ENCODE results near the gene ARHGEF7.

Gene ARHGEF7

DNA sequence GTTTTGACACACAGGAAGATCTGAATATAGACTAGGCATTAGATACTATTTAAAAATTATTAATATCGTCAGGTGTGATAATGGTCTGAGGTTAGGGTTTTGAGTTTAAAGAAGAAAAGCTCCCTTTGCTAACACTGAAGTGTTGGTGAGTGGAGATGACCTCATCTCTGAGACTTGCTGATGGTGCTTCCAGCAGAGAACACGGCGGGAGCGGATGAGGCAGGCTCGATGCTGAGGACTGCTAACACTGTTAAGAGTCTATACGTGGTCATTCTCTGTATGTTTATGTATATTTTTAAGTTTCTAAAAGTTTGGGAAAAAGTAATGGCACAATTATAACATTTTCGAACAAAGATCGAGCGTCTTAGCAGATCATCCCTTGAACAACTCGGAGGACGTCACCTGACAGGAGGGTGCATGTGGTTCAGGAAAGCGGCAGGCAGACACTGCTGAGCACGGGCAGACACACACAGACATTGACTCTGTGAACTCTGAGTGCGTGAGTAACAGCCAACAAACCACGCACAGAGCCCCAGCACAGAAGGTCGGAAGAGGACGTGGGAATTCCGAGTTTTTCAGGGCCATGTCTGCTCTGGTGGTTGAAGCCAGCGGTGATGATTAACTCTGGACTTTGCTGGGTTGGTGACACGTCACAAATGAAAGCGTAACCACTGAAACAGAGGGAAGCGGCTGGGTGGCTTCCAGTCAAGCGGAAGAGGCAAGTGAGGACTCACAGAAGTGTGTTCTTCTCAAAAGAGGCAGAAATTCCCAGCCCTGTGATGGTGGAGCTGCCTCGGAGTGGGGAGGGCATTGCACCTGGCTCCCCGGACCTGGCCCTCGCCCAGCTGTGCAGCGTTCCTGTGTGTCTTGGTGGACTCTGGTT is 113.4 kb downstream of the ARHGEF7 start:
- peaks cover 2% of the 10 kb centered on the region for H3K4me1 ChIP-seq (ENCODE audit: control insufficient read depth, low read depth, low read length)
- no peaks in the 10 kb centered on the region for H3K27me3 ChIP-seq (ENCODE audit: insufficient read depth, low read length, poor library complexity)
- H3K18ac ChIP-seq (ENCODE audit: low read length): no peak overlapping the region
- H2AK5ac ChIP-seq (ENCODE audit: low read length): no peak overlapping the region
- no peaks in the 10 kb centered on the region for H3K36me3 ChIP-seq (ENCODE audit: control insufficient read depth, insufficient read depth, low read length)
- peaks cover 34% of the 10 kb centered on the region for H3K79me1 ChIP-seq (ENCODE audit: low read length)
- no peak overlapping the region for H4K5ac ChIP-seq (ENCODE audit: low read length)
- no peak overlapping the region for H4K8ac ChIP-seq (ENCODE audit: low read depth, low read length)
- DNase-seq: peak; percentile 74
- no peak overlapping the region for H2BK120ac ChIP-seq (ENCODE audit: low read depth, low read length)
- no CpG with 5 or more reads among the region's 27 CpGs for WGBS (ENCODE audit: extremely low coverage, insufficient coverage, low lambda C conversion rate)
- H3K4me2 ChIP-seq (ENCODE audit: low read length): no peak overlapping the region
- no peak overlapping the region for H3K56ac ChIP-seq (ENCODE audit: low read length)
- no peak overlapping the region for H3K9ac ChIP-seq (ENCODE audit: low read length)
- H3K4ac ChIP-seq (ENCODE audit: low read depth, low read length): no peak overlapping the region
- H3K4me3 ChIP-seq (ENCODE audit: low read length): no peak overlapping the region
- no peak overlapping the region for H2BK5ac ChIP-seq (ENCODE audit: low read length)
- H2BK15ac ChIP-seq (replicated peaks; ENCODE audit: low read depth): no peak overlapping the region
- H3K23ac ChIP-seq (ENCODE audit: low read length): no peak overlapping the region
- H3K79me2 ChIP-seq (ENCODE audit: control insufficient read depth, insufficient read depth, low read length): peaks cover 16% of the 10 kb centered on the region
- H3K27ac ChIP-seq (ENCODE audit: low read depth, low read length): peak overlapping the region; percentile 13

DNA sequence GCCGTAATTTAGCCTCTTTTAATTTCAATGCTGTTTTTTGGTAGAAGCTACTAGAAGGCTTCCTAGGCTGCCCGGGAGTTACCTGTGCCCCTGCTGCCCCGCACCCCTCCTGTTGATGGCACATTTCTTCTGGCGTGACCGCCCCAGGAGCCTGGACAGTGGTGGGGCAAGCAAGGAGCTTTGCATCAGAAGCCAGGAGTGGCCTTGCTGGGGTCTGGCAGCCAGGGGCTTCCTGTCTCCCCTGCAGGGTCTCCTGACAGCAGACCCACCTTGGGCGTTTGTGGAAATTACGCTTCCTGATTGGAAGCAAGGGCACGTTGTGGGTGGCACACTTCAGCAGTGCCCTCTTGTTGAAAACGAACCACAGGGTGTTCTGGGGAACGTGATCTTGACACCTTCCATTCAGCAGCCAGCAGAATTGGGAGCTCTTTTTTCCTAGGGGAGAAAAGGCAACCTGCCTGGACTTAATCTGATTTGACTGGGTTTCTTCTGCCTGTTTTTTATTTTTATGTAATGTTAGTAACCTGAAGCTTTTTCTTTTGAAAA is 115.3 kb downstream of the ARHGEF7 start:
- H3K23ac ChIP-seq (ENCODE audit: low read length): no peak overlapping the region
- H3K36me3 ChIP-seq (ENCODE audit: control insufficient read depth, insufficient read depth, low read length): no peaks in the 10 kb centered on the region
- no peak overlapping the region for H3K4ac ChIP-seq (ENCODE audit: low read depth, low read length)
- H4K8ac ChIP-seq (ENCODE audit: low read depth, low read length): no peak overlapping the region
- H2BK120ac ChIP-seq (ENCODE audit: low read depth, low read length): no peak overlapping the region
- no peak overlapping the region for H2AK5ac ChIP-seq (ENCODE audit: low read length)
- H3K4me1 ChIP-seq (ENCODE audit: control insufficient read depth, low read depth, low read length): peaks cover 2% of the 10 kb centered on the region
- no peak overlapping the region for H3K18ac ChIP-seq (ENCODE audit: low read length)
- H3K9ac ChIP-seq (ENCODE audit: low read length): no peak overlapping the region
- no peak overlapping the region for H3K4me2 ChIP-seq (ENCODE audit: low read length)
- no peak for DNase-seq
- H3K27ac ChIP-seq (ENCODE audit: low read depth, low read length): no peak overlapping the region
- WGBS (ENCODE audit: extremely low coverage, insufficient coverage, low lambda C conversion rate): no CpG with 5 or more reads among the region's 10 CpGs
- peaks cover 27% of the 10 kb centered on the region for H3K79me1 ChIP-seq (ENCODE audit: low read length)
- H3K56ac ChIP-seq (ENCODE audit: low read length): no peak overlapping the region
- no peak overlapping the region for H3K4me3 ChIP-seq (ENCODE audit: low read length)
- no peak overlapping the region for H4K5ac ChIP-seq (ENCODE audit: low read length)
- H3K79me2 ChIP-seq (ENCODE audit: control insufficient read depth, insufficient read depth, low read length): peaks cover 9% of the 10 kb centered on the region
- H3K27me3 ChIP-seq (ENCODE audit: insufficient read depth, low read length, poor library complexity): no peaks in the 10 kb centered on the region
- H2BK15ac ChIP-seq (replicated peaks; ENCODE audit: low read depth): no peak overlapping the region
- H2BK5ac ChIP-seq (ENCODE audit: low read length): no peak overlapping the region

DNA sequence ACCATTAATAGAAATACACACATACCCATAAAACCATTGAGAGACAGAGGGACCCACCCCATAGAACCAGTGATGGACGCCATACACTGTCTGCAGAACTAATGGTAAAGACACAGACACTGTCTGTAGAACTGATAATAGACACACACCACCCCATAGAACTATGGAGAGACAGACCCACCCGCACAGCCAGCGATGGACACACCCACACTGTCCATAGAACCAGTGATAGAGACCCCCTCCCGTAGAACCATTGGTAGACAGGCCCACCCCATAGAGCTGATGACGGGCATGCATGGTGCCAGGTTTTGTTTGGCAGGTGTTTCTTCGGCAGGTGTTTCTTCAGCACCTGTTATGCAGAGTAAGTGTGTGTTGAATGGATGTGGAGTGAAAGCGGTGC is 117.1 kb downstream of the ARHGEF7 start:
- no peak overlapping the region for H2AK5ac ChIP-seq (ENCODE audit: low read length)

DNA sequence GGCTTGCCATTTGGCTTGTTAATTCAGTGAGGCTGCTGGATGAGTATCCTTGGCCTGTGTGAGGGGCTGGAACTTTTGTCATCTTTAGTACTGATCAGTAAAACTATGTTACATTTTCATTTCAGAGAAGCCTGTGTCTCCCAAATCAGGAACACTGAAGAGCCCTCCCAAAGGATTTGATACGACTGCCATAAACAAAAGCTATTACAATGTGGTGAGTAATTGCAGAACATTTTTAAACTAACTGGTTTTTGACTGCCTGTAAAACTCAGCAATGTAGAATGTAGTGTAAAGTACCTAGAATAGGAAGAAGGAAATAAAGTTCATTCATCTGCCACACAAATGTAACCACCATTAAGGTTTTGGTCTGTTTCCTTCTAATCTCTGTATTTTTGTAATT is 118.0 kb downstream of the ARHGEF7 start:
- Histone ChIP-seq H3K4ac (ENCODE audit: low read depth, low read length) (no peak overlapping the region), H2BK120ac (ENCODE audit: low read depth, low read length) (no peak overlapping the region), H3K79me1 (ENCODE audit: low read length) (peaks cover 23% of the 10 kb centered on the region), H3K18ac (ENCODE audit: low read length) (no peak overlapping the region), H3K4me2 (ENCODE audit: low read length) (no peak overlapping the region), H4K8ac (ENCODE audit: low read depth, low read length) (no peak overlapping the region), H4K5ac (ENCODE audit: low read length) (no peak overlapping the region), H2AK5ac (ENCODE audit: low read length) (no peak overlapping the region), H3K23ac (ENCODE audit: low read length) (no peak overlapping the region), H3K4me3 (ENCODE audit: low read length) (no peak overlapping the region), H3K27me3 (ENCODE audit: insufficient read depth, low read length, poor library complexity) (no peaks in the 10 kb centered on the region), H2BK5ac (ENCODE audit: low read length) (no peak overlapping the region), H3K27ac (ENCODE audit: low read depth, low read length) (no peak overlapping the region), H3K36me3 (ENCODE audit: control insufficient read depth, insufficient read depth, low read length) (no peaks in the 10 kb centered on the region), H3K56ac (ENCODE audit: low read length) (no peak overlapping the region), H3K79me2 (ENCODE audit: control insufficient read depth, insufficient read depth, low read length) (peaks cover 6% of the 10 kb centered on the region), H3K9ac (ENCODE audit: low read length) (no peak overlapping the region), H3K4me1 (ENCODE audit: control insufficient read depth, low read depth, low read length) (no peaks in the 10 kb centered on the region), H2BK15ac (replicated peaks; ENCODE audit: low read depth) (no peak overlapping the region)
- no peak for DNase-seq
- no CpG with 5 or more reads among the region's 1 CpG for WGBS (ENCODE audit: extremely low coverage, insufficient coverage, low lambda C conversion rate)

More for the DNA sequence above, 117.1 kb downstream of the ARHGEF7 start:
- peaks cover 2% of the 10 kb centered on the region for H3K4me1 ChIP-seq (ENCODE audit: control insufficient read depth, low read depth, low read length)
- no peak overlapping the region for H2BK120ac ChIP-seq (ENCODE audit: low read depth, low read length)
- no peak overlapping the region for H3K9ac ChIP-seq (ENCODE audit: low read length)
- peaks cover 23% of the 10 kb centered on the region for H3K79me1 ChIP-seq (ENCODE audit: low read length)
- H3K27me3 ChIP-seq (ENCODE audit: insufficient read depth, low read length, poor library complexity): no peaks in the 10 kb centered on the region
- no peak overlapping the region for H4K8ac ChIP-seq (ENCODE audit: low read depth, low read length)
- no peak overlapping the region for H4K5ac ChIP-seq (ENCODE audit: low read length)
- no peak overlapping the region for H3K27ac ChIP-seq (ENCODE audit: low read depth, low read length)
- H3K23ac ChIP-seq (ENCODE audit: low read length): no peak overlapping the region
- no peak overlapping the region for H3K56ac ChIP-seq (ENCODE audit: low read length)
- DNase-seq: no peak
- no peak overlapping the region for H3K18ac ChIP-seq (ENCODE audit: low read length)
- H3K36me3 ChIP-seq (ENCODE audit: control insufficient read depth, insufficient read depth, low read length): no peaks in the 10 kb centered on the region
- no peak overlapping the region for H3K4me2 ChIP-seq (ENCODE audit: low read length)
- H3K79me2 ChIP-seq (ENCODE audit: control insufficient read depth, insufficient read depth, low read length): peaks cover 8% of the 10 kb centered on the region
- H2BK15ac ChIP-seq (replicated peaks; ENCODE audit: low read depth): no peak overlapping the region
- H3K4me3 ChIP-seq (ENCODE audit: low read length): no peak overlapping the region
- no peak overlapping the region for H3K4ac ChIP-seq (ENCODE audit: low read depth, low read length)
- no CpG with 5 or more reads among the region's 7 CpGs for WGBS (ENCODE audit: extremely low coverage, insufficient coverage, low lambda C conversion rate)
- H2BK5ac ChIP-seq (ENCODE audit: low read length): no peak overlapping the region

DNA sequence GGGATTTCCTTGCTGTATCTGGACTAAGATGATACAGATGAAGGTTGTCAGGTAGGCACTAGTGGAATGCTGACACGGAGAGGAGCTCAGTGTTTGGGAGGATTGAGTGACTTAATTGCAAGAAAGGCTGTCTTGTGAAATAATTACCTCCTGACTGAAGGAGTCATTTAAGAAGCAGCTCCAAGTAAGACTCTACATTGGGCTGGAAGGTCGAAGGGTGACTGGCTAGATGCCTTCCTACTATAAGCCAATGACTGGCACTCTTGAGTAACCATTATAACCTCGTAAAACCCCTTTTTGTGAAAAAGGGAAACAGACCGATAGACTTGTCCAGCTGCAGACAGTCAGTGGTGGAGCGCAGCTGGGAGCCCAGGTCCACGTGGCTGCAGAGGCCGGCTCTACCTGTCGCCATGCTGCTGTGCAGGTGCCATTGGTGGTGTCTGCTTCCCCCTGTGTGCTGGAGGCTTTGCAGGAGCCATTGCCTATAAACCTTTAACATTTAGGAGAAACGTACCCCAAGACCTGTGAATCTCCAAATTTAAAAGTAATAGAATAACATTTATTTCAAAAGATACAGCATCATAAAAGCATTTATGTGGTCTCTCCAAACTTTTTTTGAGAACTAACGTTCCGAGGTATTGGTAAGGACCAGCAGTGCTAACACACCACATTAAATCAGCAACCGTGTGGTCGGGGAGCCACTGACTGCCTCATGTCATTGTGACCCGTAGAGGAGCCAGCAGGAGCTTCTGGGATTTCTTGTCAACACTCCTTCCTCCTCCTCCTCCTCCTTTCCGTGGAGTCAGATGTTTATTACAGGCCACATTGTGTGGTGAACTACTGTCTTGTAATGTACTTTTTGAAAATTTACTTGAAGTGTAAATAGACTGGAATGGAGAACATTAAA is 124.9 kb downstream of the ARHGEF7 start:
- no peak overlapping the region for H3K18ac ChIP-seq (ENCODE audit: low read length)
- H3K4me3 ChIP-seq (ENCODE audit: low read length): no peak overlapping the region
- H4K5ac ChIP-seq (ENCODE audit: low read length): no peak overlapping the region
- no CpG with 5 or more reads among the region's 15 CpGs for WGBS (ENCODE audit: extremely low coverage, insufficient coverage, low lambda C conversion rate)
- H2BK5ac ChIP-seq (ENCODE audit: low read length): no peak overlapping the region
- no peaks in the 10 kb centered on the region for H3K79me2 ChIP-seq (ENCODE audit: control insufficient read depth, insufficient read depth, low read length)
- no peak overlapping the region for H3K4me2 ChIP-seq (ENCODE audit: low read length)
- H3K79me1 ChIP-seq (ENCODE audit: low read length): no peaks in the 10 kb centered on the region
- no peak overlapping the region for H4K8ac ChIP-seq (ENCODE audit: low read depth, low read length)
- no peak overlapping the region for H2BK15ac ChIP-seq (replicated peaks; ENCODE audit: low read depth)
- H3K36me3 ChIP-seq (ENCODE audit: control insufficient read depth, insufficient read depth, low read length): peaks cover 2% of the 10 kb centered on the region
- DNase-seq: no peak
- no peak overlapping the region for H2BK120ac ChIP-seq (ENCODE audit: low read depth, low read length)
- no peak overlapping the region for H3K27ac ChIP-seq (ENCODE audit: low read depth, low read length)
- H3K56ac ChIP-seq (ENCODE audit: low read length): no peak overlapping the region
- no peaks in the 10 kb centered on the region for H3K27me3 ChIP-seq (ENCODE audit: insufficient read depth, low read length, poor library complexity)
- no peak overlapping the region for H3K4ac ChIP-seq (ENCODE audit: low read depth, low read length)
- no peak overlapping the region for H2AK5ac ChIP-seq (ENCODE audit: low read length)
- no peak overlapping the region for H3K23ac ChIP-seq (ENCODE audit: low read length)
- no peaks in the 10 kb centered on the region for H3K4me1 ChIP-seq (ENCODE audit: control insufficient read depth, low read depth, low read length)
- H3K9ac ChIP-seq (ENCODE audit: low read length): no peak overlapping the region

Data from mesendoderm (in vitro differentiated cells).